CD14-positive monocyte (primary cell): ENCODE results near the gene SMCO3. TPM values are rescaled to one million over a fixed set of nuclear protein-coding genes. Genes with fewer than 3 reads are reported as not detected.
"Not testable (repeated sequence)": the region's sequence is repeated elsewhere in the genome, so short reads cannot be mapped to it uniquely, and the experiment has no call there.

Experiments
- DNase-seq, 3 donors: peaks; one replicate each; pipeline ENCODE4 v3.0.0-alpha.2; 2011 to 2022
- H2AFZ ChIP-seq: 2 replicates; pipeline ENCODE4 v1.6.0; 2012; ENCODE audit warnings: mild to moderate bottlenecking, low read depth, low read length, inconsistent platforms; ENCODE audit not compliant: insufficient read depth, poor library complexity, severe bottlenecking
- H3K27ac ChIP-seq, 2 donors: 1 replicate in 1 of 2; 2 replicates in 1 of 2; pipeline ENCODE4 v1.5.1; 2012 to 2013; ENCODE audit warnings: low read length in 2 of 2, control low read depth in 1 of 2, inconsistent platforms in 1 of 2, low read depth in 1 of 2, mild to moderate bottlenecking in 1 of 2
- H3K27me3 ChIP-seq, 2 donors: one replicate each; pipeline versions ENCODE4 v1.6.0 to v1.6.1; 2011 to 2013; ENCODE audit warnings: low read length in 2 of 2; ENCODE audit not compliant: control insufficient read depth in 2 of 2, insufficient read depth in 2 of 2
- H3K36me3 ChIP-seq, 2 donors: replicated peaks in 1 of 2; 1 replicate in 1 of 2; 2 replicates in 1 of 2; pipeline versions ENCODE4 v1.5.1 to v1.6.1; 2012 to 2013; ENCODE audit warnings: low read length in 2 of 2, control low read depth in 1 of 2, inconsistent platforms in 1 of 2, mild to moderate bottlenecking in 1 of 2; ENCODE audit not compliant: insufficient read depth in 2 of 2, control insufficient read depth in 1 of 2
- H3K4me1 ChIP-seq, 2 donors: 1 replicate in 1 of 2; 2 replicates in 1 of 2; pipeline versions ENCODE4 v1.5.1 to v1.6.1; 2012 to 2013; ENCODE audit warnings: low read length in 2 of 2, control low read depth in 1 of 2, inconsistent platforms in 1 of 2, mild to moderate bottlenecking in 1 of 2, moderate library complexity in 1 of 2; ENCODE audit not compliant: insufficient read depth in 2 of 2, control insufficient read depth in 1 of 2
- H3K4me2 ChIP-seq: replicated peaks from 2 replicates; pipeline ENCODE3; 2012; ENCODE audit warnings: low read length, moderate library complexity, mild to moderate bottlenecking; ENCODE audit not compliant: poor library complexity, severe bottlenecking; ENCODE audit errors: extremely low read depth
- H3K4me3 ChIP-seq, 3 experiments: fragments of 200-600 bp in 1 of 3; sonication (generic) in 1 of 3; replicated peaks in 1 of 3; 1 replicate in 2 of 3; 2 replicates in 1 of 3; pipeline ENCODE4 v1.5.1; 2011 to 2013; ENCODE audit warnings: low read length in 3 of 3, mild to moderate bottlenecking in 3 of 3, control low read depth in 2 of 3, low read depth in 2 of 3, inconsistent platforms in 1 of 3, moderate library complexity in 1 of 3
- H3K79me2 ChIP-seq: 2 replicates; pipeline ENCODE4 v1.6.0; 2012; ENCODE audit warnings: mild to moderate bottlenecking, control low read depth, inconsistent platforms, low read length, moderate library complexity; ENCODE audit not compliant: insufficient read depth
- H3K9ac ChIP-seq: 2 replicates; pipeline ENCODE4 v1.6.0; 2017; ENCODE audit warnings: low read length, mild to moderate bottlenecking; ENCODE audit not compliant: insufficient read depth, poor library complexity, severe bottlenecking
- H3K9me3 ChIP-seq, 2 donors: replicated peaks in 1 of 2; 1 replicate in 1 of 2; 2 replicates in 1 of 2; pipeline versions ENCODE4 v1.5.1 to v1.6.1; 2012 to 2013; ENCODE audit warnings: low read length in 2 of 2, control low read depth in 1 of 2; ENCODE audit not compliant: control insufficient read depth in 1 of 2, insufficient read depth in 1 of 2
- H4K20me1 ChIP-seq: 2 replicates; pipeline ENCODE4 v1.6.0; 2012; ENCODE audit warnings: mild to moderate bottlenecking, low read length, control low read depth, moderate library complexity; ENCODE audit not compliant: insufficient read depth
- H3K27ac Mint-ChIP-seq, 7 donors: one replicate each; pipeline ENCODE4 v1.8.0; 2020; ENCODE audit warnings: mild to moderate bottlenecking in 7 of 7, mixed read lengths in 7 of 7, moderate library complexity in 6 of 7, inconsistent platforms in 2 of 7
- H3K27me3 Mint-ChIP-seq, 3 donors: one replicate each; pipeline ENCODE4 v1.8.0; 2021 to 2022; ENCODE audit warnings: low read depth in 3 of 3, mild to moderate bottlenecking in 3 of 3, mixed read lengths in 3 of 3, moderate library complexity in 3 of 3, inconsistent platforms in 1 of 3
- H3K36me3 Mint-ChIP-seq, 2 donors: one replicate each; pipeline ENCODE4 v1.8.0; 2020; ENCODE audit warnings: mixed read lengths in 2 of 2, inconsistent platforms in 1 of 2, mild to moderate bottlenecking in 1 of 2
- H3K4me1 Mint-ChIP-seq: one replicate; pipeline ENCODE4 v1.8.0; 2020; ENCODE audit warnings: mild to moderate bottlenecking, mixed read lengths
- H3K4me3 Mint-ChIP-seq, 2 donors: one replicate each; pipeline ENCODE4 v1.8.0; 2020; ENCODE audit warnings: mild to moderate bottlenecking in 2 of 2, mixed read lengths in 2 of 2, moderate library complexity in 1 of 2
- H3K9me3 Mint-ChIP-seq, 7 donors: one replicate each; pipeline ENCODE4 v1.8.0; 2020 to 2022; ENCODE audit warnings: mixed read lengths in 7 of 7, mild to moderate bottlenecking in 6 of 7, moderate library complexity in 6 of 7, inconsistent platforms in 2 of 7
- CTCF ChIP-seq: fragments of 200-600 bp; IDR thresholded peaks from one replicate; pipeline ENCODE4 v1.8.0; 2022; ENCODE audit warnings: antibody characterized with exemption, mild to moderate bottlenecking
- WGBS: methylation state at CpG from one replicate; pipeline ENCODE4 v1.1.5; 2013; ENCODE audit warnings: missing lambda C conversion rate; ENCODE audit not compliant: insufficient coverage; 5-methylcytosine and 5-hydroxymethylcytosine counted together
- intact Hi-C, 2 donors: fragments of 100-400 bp; cut with micrococcal nuclease; formaldehyde crosslinking; loops; one replicate each; pipeline versions ENCODE4 v1.15.0 to v1.15.1; 2023
- polyA plus RNA-seq, 3 donors: library from polyadenylated mRNA; depleted of rRNA in 1 of 3; unstranded in 2 of 3; stranded (reverse) in 1 of 3; fragments of 300-500 nt in 2 of 3; fragments of >200 nt in 1 of 3; fragmentation: Illumina TruSeq in 2 of 3; gene quantifications; 1 replicate in 2 of 3; 2 replicates in 1 of 3; pipeline ENCODE4 v1.2.3, GENCODE V29; 2012 to 2021

The SMCO3 gene
- polyA plus RNA-seq, 3 donors = 0.11 TPM; not detected in 2

- H3K27me3 Mint-ChIP-seq = peaks cover 0 to 1% (median 0%) of the 10 kb centered on the region in 3 donors
- Histone ChIP-seq H3K79me2 (peaks cover 37% of the 10 kb centered on the region), H2AFZ (no peak overlapping the region), H3K4me1 (peaks cover 23 to 28% of the 10 kb centered on the region in 2 donors), H3K27me3 (no peaks in the 10 kb centered on the region), H4K20me1 (peaks cover 10% of the 10 kb centered on the region), H3K27ac (no peak overlapping the region), H3K9me3 (no peaks in the 10 kb centered on the region), H3K36me3 (no peaks in the 10 kb centered on the region), H3K4me3 (no peak overlapping the region), H3K4me2 (no peak overlapping the region), H3K9ac (no peak overlapping the region)
- peaks cover 6 to 12% of the 10 kb centered on the region in 2 donors for H3K36me3 Mint-ChIP-seq
- H3K9me3 Mint-ChIP-seq = peaks cover 0 to 7% (median 2%) of the 10 kb centered on the region in 7 donors
- TF ChIP-seq CTCF = no peak
- peak overlapping the region in 1 of 7 donors; percentile 45 for H3K27ac Mint-ChIP-seq
- intact Hi-C loops = loop anchor here in 1 of 2 donors (5.0 kb wide), 1 partner anchor 40 kb away; no protein-coding TSS in a partner anchor
- DNase-seq = no peak
- no peak overlapping the region for H3K4me3 Mint-ChIP-seq
- peaks cover 32% of the 10 kb centered on the region for H3K4me1 Mint-ChIP-seq
- WGBS = no CpG with 5 or more reads among the region's 1 CpG
Observed at GRCh38 chr12:14767617-14768016, 46.4 kb downstream of the SMCO3 start.

GRCh38 chr12:14766649-14767215 is 47.2 kb downstream of the SMCO3 start:
- H3K9me3 Mint-ChIP-seq = peaks cover 0 to 7% (median 3%) of the 10 kb centered on the region in 7 donors
- H3K4me3 Mint-ChIP-seq = no peak overlapping the region
- H3K27me3 Mint-ChIP-seq = no peaks in the 10 kb centered on the region
- H3K36me3 Mint-ChIP-seq = peaks cover 11 to 14% of the 10 kb centered on the region in 2 donors
- H3K4me1 Mint-ChIP-seq = peaks cover 27% of the 10 kb centered on the region
- H3K9me3 ChIP-seq = no peaks in the 10 kb centered on the region
- H3K36me3 ChIP-seq = peaks cover 0 to 4% of the 10 kb centered on the region in 2 donors
- intact Hi-C loops = loop anchor here in 1 of 2 donors (5.0 kb wide), 1 partner anchor 41 kb away; no protein-coding TSS in a partner anchor
- H2AFZ ChIP-seq = no peak overlapping the region
- no peak overlapping the region for H3K9ac ChIP-seq
- no peak overlapping the region for H3K4me2 ChIP-seq
- no peak for TF ChIP-seq CTCF
- no peak overlapping the region for H3K27ac ChIP-seq
- H3K27ac Mint-ChIP-seq = peak overlapping the region in 1 of 7 donors; percentile 39
- H4K20me1 ChIP-seq = peaks cover 10% of the 10 kb centered on the region
- no peaks in the 10 kb centered on the region for H3K27me3 ChIP-seq
- peaks cover 18 to 23% of the 10 kb centered on the region in 2 donors for H3K4me1 ChIP-seq
- no peak for DNase-seq
- H3K4me3 ChIP-seq = no peak overlapping the region
- H3K79me2 ChIP-seq = peaks cover 37% of the 10 kb centered on the region
- no CpG with 5 or more reads among the region's 3 CpGs for WGBS

GRCh38 chr12:14766020-14766419 is 48.0 kb downstream of the SMCO3 start:
- peaks cover 17 to 21% of the 10 kb centered on the region in 2 donors for H3K36me3 Mint-ChIP-seq
- not testable (repeated sequence) for H3K9ac ChIP-seq, H3K27me3 Mint-ChIP-seq, H3K4me3 ChIP-seq, H3K4me3 Mint-ChIP-seq, DNase-seq, H3K36me3 ChIP-seq, H3K27ac ChIP-seq, H3K9me3 ChIP-seq, H3K27me3 ChIP-seq, H2AFZ ChIP-seq, H3K4me2 ChIP-seq, H4K20me1 ChIP-seq, H3K27ac Mint-ChIP-seq
- peaks cover 0 to 13% (median 6%) of the 10 kb centered on the region in 7 donors for H3K9me3 Mint-ChIP-seq
- intact Hi-C loops = loop anchor here in 1 of 2 donors (5.0 kb wide), 1 partner anchor 41 kb away; no protein-coding TSS in a partner anchor
- WGBS = 100% methylated on average over 2 of the region's 3 CpGs
- peaks cover 37% of the 10 kb centered on the region for H3K79me2 ChIP-seq
- H3K4me1 ChIP-seq = peaks cover 13 to 16% of the 10 kb centered on the region in 2 donors
- H3K4me1 Mint-ChIP-seq = peaks cover 22% of the 10 kb centered on the region
